ENCODE measurements around the gene TMEM273. TPM values are rescaled to one million over a fixed set of nuclear protein-coding genes. Genes with fewer than 3 reads are reported as not detected.
"Not testable (repeated sequence)": the region's sequence is repeated elsewhere in the genome, so short reads cannot be mapped to it uniquely, and the experiment has no call there.

Gene TMEM273
- total RNA-seq, 1 donor from 2014 or later = 16.6 TPM

- intact Hi-C loops (cut with DNase I) = no loop called here
- no peak for DNase-seq (ENCODE audit: low spot score)
Measured at GRCh38 chr10:49207936-49208487, 19.8 kb upstream of the TMEM273 start.

GRCh38 chr10:49207113-49207512, 18.9 kb upstream of the TMEM273 start:
- DNase-seq (ENCODE audit: low spot score) = no peak
- intact Hi-C loops (cut with DNase I) = no loop called here

- DNase-seq (ENCODE audit: low spot score) = no peak
- intact Hi-C loops (cut with DNase I) = no loop called here
Measured at GRCh38 chr10:49205206-49205605, 17.0 kb upstream of the TMEM273 start.

GRCh38 chr10:49204119-49204518, 15.9 kb upstream of the TMEM273 start:
- intact Hi-C loops (cut with DNase I) = no loop called here

GRCh38 chr10:49202266-49202665, 14.1 kb upstream of the TMEM273 start:
- no peak for DNase-seq (ENCODE audit: low spot score)
- intact Hi-C loops (cut with DNase I) = no loop called here

More at GRCh38 chr10:49204119-49204518, 15.9 kb upstream of the TMEM273 start:
- DNase-seq (ENCODE audit: low spot score) = no peak

- DNase-seq (ENCODE audit: low spot score) = no peak
- intact Hi-C loops (cut with DNase I) = no loop called here
Measured at GRCh38 chr10:49200854-49201253, 12.7 kb upstream of the TMEM273 start.

- no peak for DNase-seq (ENCODE audit: low spot score)
- intact Hi-C loops (cut with DNase I) = no loop called here
Measured at GRCh38 chr10:49197171-49197570, 9.0 kb upstream of the TMEM273 start.

- DNase-seq (ENCODE audit: low spot score); intact Hi-C loops (cut with DNase I): not testable (repeated sequence)
Measured at GRCh38 chr10:49195864-49196263, 7.7 kb upstream of the TMEM273 start.

GRCh38 chr10:49194212-49194920, 6.2 kb upstream of the TMEM273 start:
- intact Hi-C loops (cut with DNase I) = no loop called here
- no peak for DNase-seq (ENCODE audit: low spot score)

- intact Hi-C loops (cut with DNase I) = no loop called here
- no peak for DNase-seq (ENCODE audit: low spot score)
Measured at GRCh38 chr10:49191349-49191748, 3.2 kb upstream of the TMEM273 start.

- peak; percentile 53 for DNase-seq (ENCODE audit: low spot score)
- intact Hi-C loops (cut with DNase I) = no loop called here
Measured at GRCh38 chr10:49189422-49189821, 1.2 kb upstream of the TMEM273 start.

- intact Hi-C loops (cut with DNase I) = no loop called here
- peak; percentile 77 for DNase-seq (ENCODE audit: low spot score)
Measured at GRCh38 chr10:49187044-49187484, 1.1 kb downstream of the TMEM273 start.

- DNase-seq (ENCODE audit: low spot score) = no peak
- intact Hi-C loops (cut with DNase I) = no loop called here
Measured at GRCh38 chr10:49186613-49187012, 1.6 kb downstream of the TMEM273 start.

- peak; percentile 60 for DNase-seq (ENCODE audit: low spot score)
- intact Hi-C loops (cut with DNase I) = no loop called here
Measured at GRCh38 chr10:49185213-49185612, 3.0 kb downstream of the TMEM273 start.

GRCh38 chr10:49184642-49185111, 3.5 kb downstream of the TMEM273 start:
- no peak for DNase-seq (ENCODE audit: low spot score)
- intact Hi-C loops (cut with DNase I) = no loop called here

GRCh38 chr10:49183596-49184542, 4.3 kb downstream of the TMEM273 start:
- peak; percentile 62 for DNase-seq (ENCODE audit: low spot score)
- intact Hi-C loops (cut with DNase I) = no loop called here

GRCh38 chr10:49182776-49183175, 5.4 kb downstream of the TMEM273 start:
- intact Hi-C loops (cut with DNase I) = no loop called here
- DNase-seq (ENCODE audit: low spot score) = peak; percentile 33

GRCh38 chr10:49180444-49180860, 7.7 kb downstream of the TMEM273 start:
- intact Hi-C loops (cut with DNase I) = no loop called here
- no peak for DNase-seq (ENCODE audit: low spot score)

- intact Hi-C loops (cut with DNase I) = no loop called here
- DNase-seq (ENCODE audit: low spot score) = peak; percentile 60
Measured at GRCh38 chr10:49179699-49180443, 8.3 kb downstream of the TMEM273 start.

Data from cardiac septum (tissue), 1 donor.